ENCODE results near the gene CCDC142.

DNA sequence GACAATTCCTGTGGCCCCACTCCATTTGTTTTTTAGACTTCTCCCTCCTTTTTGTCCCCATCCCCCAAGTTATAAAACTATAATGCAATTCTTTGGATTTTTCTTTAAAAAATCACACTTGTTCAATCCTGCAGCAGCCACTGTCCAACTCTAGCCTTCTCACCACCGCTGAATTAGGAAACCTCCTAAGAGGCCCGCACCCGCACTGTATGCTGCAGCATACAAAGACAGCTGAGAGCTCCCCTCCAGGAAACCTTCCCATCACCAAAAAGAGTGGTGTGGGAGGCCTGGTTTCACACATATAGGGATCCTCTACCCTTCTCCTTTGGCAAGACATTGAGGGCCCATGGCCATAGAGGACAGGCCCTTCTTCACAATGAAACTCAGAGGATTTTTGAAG is 21.8 kb upstream of the CCDC142 start:
- TF ChIP-seq, protein P1, sequence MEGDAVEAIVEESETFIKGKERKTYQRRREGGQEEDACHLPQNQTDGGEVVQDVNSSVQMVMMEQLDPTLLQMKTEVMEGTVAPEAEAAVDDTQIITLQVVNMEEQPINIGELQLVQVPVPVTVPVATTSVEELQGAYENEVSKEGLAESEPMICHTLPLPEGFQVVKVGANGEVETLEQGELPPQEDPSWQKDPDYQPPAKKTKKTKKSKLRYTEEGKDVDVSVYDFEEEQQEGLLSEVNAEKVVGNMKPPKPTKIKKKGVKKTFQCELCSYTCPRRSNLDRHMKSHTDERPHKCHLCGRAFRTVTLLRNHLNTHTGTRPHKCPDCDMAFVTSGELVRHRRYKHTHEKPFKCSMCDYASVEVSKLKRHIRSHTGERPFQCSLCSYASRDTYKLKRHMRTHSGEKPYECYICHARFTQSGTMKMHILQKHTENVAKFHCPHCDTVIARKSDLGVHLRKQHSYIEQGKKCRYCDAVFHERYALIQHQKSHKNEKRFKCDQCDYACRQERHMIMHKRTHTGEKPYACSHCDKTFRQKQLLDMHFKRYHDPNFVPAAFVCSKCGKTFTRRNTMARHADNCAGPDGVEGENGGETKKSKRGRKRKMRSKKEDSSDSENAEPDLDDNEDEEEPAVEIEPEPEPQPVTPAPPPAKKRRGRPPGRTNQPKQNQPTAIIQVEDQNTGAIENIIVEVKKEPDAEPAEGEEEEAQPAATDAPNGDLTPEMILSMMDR (IDR thresholded peaks at IDR 0.05): no peak
- TF ChIP-seq EP300 (IDR thresholded peaks at IDR 0.05): no peak
- no peak for TF ChIP-seq POLR2A (IDR thresholded peaks at IDR 0.05)
